GM19328 (cell line): Measurements from ENCODE around the gene HPS1.
"Not testable (repeated sequence)": the region's sequence is repeated elsewhere in the genome, so short reads cannot be mapped to it uniquely, and the experiment has no call there.

Source experiments
- ATAC-seq: cut with Tn5 transposase; IDR thresholded peaks from one replicate; pipeline ENCODE4 v1.9.1; 2021; ENCODE audit warnings: mild to moderate bottlenecking, moderate library complexity; ENCODE audit not compliant: unreplicated experiment

HPS1 gene

DNA sequence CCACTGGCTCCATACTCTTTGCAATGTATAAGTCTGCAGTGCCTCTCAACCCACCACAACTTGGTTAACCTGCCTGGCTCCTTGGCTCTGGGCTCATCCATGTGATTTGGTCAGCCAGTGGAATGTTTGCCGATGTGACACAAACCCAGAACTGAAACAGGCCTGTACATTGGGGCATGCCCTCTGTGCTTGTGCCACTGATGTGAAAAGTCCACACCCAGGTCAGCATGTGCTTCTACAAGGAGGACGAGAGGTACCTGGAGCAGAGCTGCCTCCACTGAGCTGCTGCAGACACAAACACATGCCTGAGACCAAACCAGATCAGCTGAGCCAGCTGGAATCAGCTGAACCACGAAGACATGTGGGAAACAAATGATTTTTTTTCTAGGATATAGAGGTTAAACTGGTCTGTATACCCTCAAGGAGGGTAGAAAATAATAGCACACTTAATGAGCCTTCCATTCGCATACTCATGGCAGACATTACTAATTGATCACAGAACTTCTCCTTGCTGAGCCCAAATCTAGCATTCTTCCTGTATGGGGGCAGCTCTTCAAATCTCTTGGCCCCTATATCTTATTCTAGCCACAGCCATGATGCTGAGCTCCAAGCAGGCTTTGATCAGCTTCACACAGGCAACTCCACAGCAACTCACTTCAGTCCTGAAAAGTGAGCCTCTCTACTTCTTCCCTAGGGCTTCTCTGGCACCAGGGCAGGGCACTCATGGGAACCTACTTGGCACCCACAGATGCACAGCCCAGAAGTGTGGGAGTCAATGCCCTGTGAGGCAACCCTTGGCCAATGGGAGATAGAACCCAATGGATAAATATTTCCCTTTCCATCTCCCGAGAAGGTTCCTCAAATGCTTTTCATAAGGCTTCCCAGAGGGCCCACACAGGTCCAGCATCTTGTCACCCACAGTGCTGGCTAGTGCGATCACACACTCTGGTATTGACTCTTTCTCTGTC lies 50.4 kb downstream of the HPS1 start:
- ATAC-seq = no peak

DNA sequence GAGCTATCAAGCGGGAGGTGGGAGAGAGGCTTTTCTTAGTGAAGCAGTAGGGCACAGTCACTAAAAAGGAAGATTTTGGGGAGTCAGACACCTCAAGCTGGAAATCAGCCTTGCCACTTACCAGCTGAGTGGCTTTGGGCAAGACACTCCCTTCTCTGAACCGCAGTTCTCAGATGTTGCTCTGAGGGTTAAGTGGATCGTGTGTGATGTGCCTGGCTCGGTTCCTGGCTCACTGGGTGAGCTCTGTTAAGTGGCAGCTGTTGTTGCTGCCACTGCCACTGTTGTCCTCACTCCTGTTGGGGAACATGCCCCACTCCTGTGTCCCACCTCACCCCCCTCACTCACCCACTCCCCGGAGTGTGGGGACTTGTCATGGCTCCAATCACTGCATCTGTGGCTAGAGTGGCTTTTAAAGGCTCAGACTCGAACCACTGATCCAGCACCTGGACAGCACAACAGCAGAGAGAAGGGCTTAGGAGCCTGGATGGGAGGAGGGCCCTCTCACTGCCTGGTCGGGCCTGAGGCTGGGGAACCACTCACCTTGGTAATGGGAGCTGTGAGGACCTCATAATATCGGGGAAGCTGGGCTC lies 51.8 kb downstream of the HPS1 start:
- no peak for ATAC-seq

DNA sequence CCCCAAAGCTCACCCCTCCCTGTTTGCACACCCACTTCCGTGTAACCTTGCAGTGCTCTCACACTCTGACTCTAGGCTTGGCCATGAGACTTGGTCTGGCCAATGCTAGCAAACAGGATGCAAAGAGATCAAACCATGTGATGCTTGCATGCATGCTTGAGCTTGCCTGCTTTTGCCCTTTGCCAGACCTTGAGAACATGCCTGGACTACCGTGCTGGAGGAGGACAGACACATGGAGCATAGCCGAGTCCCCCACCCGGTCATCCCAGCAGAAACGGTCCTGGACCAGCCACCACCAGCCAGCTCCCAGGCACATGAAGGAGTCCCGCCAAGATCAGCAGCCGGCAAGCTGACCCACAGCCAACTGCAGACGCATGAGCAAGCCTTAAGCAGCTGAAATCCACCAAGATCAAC lies 55.1 kb downstream of the HPS1 start:
- ATAC-seq = no peak

DNA sequence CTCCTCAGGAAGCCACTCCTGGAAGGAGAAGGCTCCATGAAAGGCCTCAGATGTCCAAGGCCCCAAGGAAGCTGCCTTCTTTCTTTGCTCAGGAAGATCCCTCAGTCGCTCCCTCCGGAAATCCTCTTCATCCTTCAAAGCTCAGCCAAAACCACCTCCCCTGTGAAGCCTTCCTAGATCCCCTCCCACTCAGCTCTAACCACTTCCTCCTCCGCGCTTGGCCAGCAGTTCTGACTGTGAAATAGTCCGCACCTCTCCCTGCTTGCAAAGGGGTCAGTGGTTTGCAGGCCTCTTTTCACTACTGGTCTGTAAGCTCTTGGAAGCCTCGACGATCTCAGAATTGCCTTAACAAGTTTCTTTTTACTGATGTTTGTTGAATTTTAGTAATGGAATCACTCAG lies 55.7 kb downstream of the HPS1 start:
- no peak for ATAC-seq

DNA sequence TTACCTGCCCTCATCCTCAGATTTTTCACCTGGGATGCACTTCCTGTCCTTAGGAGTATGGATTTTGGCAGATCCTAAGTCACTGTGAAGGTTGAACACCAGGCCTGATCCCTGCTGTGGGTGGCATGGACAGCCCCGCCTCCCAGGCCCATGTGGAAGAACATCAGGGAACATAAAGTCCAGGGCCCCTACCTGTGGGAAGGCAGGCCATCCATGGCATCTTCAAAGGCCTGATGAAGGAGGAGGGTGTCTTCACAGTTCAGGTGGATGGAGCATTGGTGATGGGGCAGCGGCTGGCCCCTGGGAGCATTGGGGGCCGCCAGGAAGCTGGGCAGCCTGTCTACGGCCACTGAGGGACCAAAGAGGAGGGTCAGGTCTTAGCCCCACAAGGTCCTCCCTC lies 56.3 kb downstream of the HPS1 start:
- no peak for ATAC-seq

DNA sequence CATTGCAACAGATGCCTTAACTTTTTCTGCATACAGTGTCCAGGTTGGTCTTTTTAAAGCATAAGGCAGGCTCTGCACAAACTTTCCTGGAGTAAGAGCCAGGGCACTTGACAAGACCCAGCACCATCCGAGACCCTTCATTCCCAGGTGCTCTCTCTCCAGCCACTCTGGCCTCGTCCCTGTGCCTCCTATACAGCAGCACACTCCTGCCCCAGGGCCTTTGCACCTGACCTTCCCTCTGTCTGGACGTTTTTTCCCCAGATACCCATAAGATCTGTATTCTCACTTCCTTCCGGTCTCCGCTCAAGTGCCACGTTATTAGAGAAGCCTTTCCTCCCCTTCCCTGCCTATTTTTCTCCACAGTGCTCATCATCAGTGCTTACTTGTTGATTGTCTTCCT lies 57.3 kb downstream of the HPS1 start:
- ATAC-seq = no peak

DNA sequence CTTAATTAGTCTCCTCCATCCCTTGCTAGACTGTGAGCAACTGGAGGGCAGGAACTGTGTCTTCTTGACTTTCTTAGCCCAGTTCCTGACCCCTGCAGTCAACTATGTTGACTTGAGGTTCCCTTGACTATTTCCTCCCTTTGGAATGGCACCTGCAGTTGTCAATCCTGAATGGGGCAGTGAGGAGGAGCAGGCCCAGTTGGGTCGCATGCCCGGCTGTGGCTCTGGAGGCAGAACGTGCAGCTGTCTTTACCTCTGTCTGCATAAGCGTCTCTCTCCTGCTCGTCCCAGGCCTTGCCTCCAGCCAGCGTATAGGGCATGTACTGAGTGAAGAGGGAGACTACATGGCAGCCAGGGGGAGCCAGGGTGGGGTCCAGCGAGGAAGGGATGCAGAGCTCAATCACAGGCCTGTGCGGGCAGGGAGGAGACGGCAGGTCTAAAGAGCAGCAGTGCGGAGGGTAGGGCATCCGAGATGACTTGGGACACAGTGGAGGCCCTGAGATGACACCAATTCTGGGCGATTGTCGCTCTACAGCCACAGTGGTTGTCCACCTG lies 58.6 kb downstream of the HPS1 start:
- ATAC-seq = no peak

DNA sequence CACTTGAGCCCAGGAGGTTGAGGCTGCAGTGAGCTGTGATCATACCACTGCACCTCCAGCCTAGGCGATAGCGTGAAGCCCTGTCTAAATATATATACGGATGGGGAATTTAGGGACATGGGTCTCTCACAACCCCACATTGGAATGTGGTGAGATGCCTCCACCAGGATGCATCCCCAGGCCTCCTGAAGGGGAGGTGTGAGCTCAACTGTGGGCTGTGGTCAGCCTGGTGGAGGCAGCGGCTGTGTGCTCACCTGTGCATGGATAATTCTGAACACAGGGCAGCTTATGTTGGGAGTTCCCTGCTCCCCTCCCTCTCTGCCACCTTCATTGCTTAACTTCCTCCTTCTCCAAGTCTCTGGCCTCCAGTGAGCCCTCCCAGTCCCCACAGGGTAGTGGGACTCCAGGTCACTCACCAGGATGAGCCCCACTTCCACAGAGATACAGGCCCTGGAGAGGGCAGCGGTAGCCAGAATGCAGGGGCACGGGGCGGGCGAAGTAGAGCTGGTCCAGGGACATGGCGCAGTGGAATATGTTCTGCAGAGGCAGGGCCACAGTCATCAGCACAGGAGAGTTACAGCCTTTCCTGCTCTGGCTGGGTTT lies 62.1 kb downstream of the HPS1 start:
- no peak for ATAC-seq

DNA sequence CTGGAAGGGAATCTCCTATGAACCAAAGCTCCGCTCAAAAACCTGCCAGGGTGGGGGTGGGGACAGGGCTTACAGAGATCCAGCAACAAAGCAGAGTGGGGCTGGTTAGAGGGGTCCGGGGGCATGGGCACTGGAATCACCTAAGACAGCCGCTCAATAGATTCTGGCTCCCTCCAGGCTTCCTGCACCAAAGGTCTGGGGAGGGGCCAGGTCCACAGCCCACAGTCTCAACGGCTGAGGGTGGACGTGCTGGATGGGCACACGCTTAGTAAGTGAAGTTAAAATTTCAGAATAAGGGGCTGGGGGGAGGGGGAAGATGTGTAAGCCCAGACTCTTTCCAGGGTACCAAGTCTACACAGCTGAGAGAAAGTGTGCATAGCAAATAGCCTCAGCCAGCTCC lies 62.9 kb downstream of the HPS1 start:
- ATAC-seq = no peak

DNA sequence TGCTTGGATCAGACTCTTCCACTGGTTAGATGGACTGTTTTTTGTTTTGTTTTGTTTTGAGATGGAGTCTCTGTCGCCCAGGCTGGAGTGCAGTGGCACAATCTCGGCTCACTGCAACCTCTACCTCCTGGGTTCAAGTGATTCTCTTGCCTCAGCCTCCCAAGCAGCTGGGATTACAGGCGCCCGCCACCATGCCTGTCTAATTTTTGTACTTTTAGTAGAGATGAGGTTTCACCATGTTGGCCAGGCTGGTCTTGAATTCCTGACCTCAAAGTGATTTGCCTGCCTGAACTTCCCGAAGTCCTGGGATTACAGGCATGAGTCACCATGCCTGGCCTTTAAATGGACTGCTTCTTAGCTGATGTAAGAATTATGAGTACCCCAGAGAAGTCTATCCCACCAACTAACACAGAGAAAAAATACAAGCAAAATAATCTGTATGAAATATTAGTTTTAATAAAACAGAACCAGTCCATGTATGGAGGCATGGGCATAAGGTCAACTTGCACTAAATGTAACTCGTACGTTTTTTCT lies 63.5 kb downstream of the HPS1 start:
- not testable (repeated sequence) for ATAC-seq

DNA sequence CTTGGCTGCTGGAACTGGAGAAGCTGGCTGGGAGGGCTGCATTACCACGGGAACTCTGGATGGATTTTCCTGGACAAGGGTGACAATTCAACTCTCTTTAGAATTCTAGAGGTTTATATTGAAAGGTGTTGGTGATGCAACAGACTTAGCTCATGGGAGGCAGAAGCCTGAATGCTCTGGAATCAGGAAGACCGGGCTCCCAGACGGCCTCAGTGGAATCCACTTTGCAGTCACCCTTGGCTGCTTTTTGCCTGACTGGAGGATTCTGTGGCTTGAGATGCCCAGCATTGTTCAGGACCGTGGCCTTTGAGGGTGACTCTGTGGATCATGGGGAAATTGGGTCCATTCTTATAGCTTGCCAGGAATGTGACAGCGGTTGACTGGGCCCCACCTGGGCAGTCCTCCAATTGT lies 64.0 kb downstream of the HPS1 start:
- no peak for ATAC-seq

DNA sequence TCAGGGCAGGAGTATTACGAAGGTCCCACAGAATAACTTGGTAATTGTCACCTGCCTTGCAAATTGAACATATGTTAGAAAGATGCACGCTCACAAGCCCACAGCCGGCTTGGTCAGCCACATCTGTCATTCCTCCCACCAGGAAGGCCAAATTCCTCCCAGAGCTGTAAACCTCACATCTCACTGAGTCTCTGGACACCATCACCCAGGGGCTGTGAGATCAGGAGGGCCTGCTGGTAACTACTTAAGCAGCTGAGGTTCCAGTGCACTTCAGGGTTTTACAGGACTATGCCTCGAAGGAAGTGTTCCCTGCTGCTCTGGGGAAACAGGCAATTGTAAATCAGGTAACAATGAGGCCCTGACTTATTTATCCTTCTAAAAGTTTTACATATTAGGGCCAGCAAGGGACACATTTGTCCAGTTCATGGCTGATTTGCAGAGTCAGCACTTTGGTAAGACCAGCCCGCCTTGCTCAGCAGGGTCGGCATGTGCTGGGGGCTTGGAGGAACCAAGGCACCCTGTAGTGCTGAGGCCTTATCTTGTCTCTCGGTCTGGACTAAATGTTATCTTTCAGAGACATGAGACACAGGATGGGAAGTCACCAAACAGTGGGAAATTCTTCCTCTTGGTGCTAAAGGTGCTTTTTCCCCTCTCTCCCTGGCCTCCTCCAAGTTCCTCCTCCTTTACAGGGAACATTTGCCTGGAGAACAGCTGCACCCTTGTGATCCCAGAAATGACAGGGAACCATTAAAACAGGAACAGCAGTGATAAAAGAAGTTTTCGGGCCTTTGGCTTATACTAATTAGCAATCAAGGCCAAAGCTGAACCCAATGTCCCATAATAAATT lies 66.0 kb downstream of the HPS1 start:
- ATAC-seq = no peak

DNA sequence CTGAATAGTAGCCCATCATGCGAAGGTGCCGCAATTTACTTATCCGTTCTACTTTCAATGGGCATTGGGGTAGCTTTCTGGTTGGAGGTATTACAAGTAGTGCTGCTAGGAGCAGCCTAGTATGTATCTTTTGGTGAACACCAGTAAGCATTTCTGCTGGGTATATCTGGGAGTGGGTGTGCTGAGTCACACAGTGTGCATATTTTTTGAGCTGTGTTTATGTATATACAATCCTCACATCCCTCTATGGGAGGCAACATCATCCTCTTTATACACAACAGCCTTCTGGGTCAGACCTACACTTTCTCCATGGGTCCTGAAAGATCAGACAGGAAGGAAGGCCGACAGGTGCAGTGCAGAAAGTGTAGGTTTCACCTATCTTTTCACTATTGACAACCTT lies 68.0 kb downstream of the HPS1 start:
- ATAC-seq = no peak

DNA sequence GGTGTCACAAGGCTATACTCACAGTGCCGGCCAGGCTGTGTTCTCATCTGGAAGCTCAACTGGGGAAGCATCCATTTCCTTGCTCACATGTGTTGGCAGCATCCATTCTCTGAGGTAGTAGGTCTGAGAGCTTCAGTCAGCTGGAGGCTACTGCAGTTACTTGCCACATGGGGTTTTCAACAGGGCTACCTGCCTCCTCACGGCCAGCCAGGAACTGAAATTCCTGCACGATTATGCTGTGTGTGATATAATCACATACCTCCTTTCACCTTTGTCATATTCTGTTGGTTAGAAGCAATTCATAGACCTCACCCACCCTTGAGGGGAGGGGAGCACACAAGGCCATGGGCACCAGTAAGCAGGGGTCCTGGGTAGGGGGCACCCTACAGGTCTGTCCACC lies 69.2 kb downstream of the HPS1 start:
- ATAC-seq = no peak

DNA sequence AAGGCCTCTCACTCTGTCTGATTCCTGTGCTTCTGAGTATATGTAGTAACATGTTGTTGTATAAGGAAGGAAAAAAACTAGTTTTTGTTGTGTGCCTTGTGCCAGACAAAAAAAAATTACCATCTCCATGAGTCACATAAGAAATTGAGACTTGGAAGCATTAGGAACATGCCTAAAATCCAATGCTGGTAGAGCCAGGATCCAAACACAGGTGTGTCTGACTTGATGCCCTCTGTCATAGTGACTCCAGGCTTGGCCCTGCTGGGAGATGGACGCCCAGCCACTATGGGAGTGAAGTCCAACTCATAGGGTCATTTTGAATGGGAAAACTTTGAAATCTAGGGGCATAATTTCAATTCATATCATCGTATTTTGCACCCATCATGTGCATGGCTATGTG lies 69.7 kb downstream of the HPS1 start:
- ATAC-seq = no peak

DNA sequence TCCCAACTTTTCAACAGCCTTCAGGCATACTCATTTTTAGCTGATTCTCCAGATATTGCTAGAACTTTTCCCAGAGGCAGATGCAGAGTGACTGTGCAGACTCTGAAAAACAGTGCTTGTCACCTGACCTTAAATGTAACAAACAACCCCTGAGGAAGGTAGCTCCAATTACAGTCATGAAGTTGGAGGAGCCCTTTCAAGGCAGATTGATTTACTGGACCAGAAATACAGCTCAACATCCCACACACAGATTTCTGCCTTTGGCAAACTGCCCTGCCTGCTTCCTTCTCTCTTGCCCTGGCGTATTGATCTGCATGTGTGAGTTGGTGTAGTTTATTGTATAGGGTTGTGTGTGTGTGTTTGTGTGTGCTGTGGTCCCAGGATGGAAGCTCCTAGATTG lies 70.2 kb downstream of the HPS1 start:
- no peak for ATAC-seq

DNA sequence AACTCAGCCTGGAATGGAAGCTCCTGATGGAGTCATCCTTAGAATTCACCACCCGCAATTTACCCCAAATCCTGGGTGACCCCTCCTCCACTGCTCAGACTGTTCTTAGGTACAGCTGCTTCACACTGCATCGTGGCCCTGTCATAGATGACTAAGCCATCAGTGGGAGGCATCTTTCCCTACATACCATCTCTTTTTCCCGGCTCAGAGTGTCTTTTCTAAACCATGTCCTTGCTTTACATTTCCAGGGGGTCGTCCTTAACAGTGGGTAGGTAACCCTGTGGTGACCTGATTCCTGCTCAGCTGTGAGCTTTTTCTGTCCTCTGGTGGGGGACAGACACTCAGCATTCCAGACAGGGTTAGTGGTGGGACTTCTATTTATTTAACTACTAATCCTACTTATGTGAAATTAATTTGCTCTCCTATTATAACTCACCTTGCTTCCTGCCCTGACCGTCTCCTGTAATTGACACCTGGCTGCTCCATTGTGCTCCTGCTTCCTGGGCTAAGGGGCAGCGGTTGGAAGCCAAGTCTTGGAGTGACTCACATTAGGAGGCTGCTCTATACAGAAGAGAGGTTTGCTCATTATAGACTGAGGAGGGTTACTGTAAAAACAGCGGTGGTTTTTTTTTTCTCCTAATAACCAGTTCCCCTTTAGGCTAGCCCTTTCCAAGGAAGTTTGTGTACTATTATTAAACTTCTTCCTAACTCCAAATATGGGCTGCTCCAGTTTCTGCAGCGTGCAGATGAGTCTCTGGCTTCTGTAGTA lies 72.3 kb downstream of the HPS1 start:
- ATAC-seq = no peak

DNA sequence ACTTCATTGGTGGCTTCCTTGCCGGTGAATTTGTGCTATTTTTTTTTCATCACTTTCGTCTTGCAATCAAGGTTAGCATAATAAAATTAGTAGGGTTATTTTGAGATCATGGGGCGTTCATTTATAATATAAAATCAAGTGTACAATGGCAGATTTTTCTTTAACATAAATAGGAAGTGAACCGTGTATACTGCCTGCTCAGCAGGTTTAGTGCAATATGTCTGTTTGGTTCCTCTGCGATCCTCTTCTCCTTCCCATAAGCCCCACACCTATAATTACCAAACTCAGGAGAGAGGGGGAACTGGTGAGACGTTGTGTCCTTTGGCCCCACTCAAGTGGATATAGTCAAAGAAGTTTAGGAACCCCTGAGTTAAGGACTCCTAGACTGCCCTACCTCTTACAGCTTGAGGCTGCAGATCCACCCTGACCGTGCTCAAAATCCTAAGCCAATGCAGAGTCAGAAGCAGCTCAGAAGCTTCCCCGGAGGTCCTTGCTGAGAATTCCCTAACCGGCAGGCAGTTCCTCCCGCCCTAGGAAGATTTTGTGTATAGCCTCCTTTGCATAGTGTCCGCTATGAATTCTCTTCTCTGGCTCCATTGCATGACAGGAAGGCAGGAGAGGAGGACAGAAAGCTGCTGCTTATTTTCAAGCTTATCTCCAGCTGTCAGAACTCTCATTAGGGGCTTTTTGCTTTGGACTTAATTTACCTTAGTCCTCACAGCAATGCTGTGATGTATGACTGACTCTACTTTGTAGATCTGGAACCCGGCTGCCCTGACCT lies 73.3 kb downstream of the HPS1 start:
- no peak for ATAC-seq
